ENCODE results near the gene MPHOSPH8. TPM values are rescaled to one million over a fixed set of nuclear protein-coding genes. Genes with fewer than 3 reads are reported as not detected.

MPHOSPH8 gene
- total RNA-seq, 1 experiment from 2014 or later = 20.6 TPM

DNA sequence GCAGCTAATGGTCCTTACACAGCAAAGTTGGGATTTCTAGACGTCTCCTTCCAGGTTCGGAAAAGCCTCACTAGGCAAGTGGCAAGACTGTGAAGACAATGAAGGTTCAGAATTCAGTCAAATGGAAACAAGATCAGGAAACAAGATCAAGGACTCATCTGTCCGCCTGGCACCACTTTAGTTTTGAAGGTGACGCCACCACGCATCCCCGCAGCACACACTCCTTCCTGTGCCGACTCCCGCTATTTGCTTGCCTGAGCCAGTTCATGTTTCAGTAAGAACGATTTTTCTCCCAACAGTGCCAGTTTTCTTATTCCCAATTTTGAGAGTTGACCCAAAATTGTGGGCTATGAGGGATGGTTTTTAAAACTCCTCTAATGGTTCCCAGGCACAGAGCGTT is 41.4 kb downstream of the MPHOSPH8 start:
- no peak for ATAC-seq
- in situ Hi-C loops (cut with HindIII; ENCODE audit: low pct_unique_long_range_greater_than_20kb, low sequenced_read_pairs) = no loop called here
- H3K4me1 ChIP-seq (ENCODE audit: control insufficient read depth, insufficient read depth, low read length) = no peaks in the 10 kb centered on the region

GRCh38 chr13:19676168-19676567 is 42.7 kb downstream of the MPHOSPH8 start:
- no peaks in the 10 kb centered on the region for H3K9me3 ChIP-seq (ENCODE audit: control insufficient read depth, insufficient read depth, low read depth, low read length)
- TF ChIP-seq TCF7L2 (IDR thresholded peaks at IDR 0.05; ENCODE audit: low read depth, low read length) (no peak), POLR2AphosphoS5 (IDR thresholded peaks at IDR 0.05; ENCODE audit: low read depth, low read length) (no peak), SIN3A (IDR thresholded peaks at IDR 0.05; ENCODE audit: borderline replicate concordance, insufficient read depth, low read depth, low read length) (no peak), CTCF (IDR thresholded peaks at IDR 0.05) (no peak)
- TF ChIP-seq, protein P1, sequence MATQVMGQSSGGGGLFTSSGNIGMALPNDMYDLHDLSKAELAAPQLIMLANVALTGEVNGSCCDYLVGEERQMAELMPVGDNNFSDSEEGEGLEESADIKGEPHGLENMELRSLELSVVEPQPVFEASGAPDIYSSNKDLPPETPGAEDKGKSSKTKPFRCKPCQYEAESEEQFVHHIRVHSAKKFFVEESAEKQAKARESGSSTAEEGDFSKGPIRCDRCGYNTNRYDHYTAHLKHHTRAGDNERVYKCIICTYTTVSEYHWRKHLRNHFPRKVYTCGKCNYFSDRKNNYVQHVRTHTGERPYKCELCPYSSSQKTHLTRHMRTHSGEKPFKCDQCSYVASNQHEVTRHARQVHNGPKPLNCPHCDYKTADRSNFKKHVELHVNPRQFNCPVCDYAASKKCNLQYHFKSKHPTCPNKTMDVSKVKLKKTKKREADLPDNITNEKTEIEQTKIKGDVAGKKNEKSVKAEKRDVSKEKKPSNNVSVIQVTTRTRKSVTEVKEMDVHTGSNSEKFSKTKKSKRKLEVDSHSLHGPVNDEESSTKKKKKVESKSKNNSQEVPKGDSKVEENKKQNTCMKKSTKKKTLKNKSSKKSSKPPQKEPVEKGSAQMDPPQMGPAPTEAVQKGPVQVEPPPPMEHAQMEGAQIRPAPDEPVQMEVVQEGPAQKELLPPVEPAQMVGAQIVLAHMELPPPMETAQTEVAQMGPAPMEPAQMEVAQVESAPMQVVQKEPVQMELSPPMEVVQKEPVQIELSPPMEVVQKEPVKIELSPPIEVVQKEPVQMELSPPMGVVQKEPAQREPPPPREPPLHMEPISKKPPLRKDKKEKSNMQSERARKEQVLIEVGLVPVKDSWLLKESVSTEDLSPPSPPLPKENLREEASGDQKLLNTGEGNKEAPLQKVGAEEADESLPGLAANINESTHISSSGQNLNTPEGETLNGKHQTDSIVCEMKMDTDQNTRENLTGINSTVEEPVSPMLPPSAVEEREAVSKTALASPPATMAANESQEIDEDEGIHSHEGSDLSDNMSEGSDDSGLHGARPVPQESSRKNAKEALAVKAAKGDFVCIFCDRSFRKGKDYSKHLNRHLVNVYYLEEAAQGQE (IDR thresholded peaks at IDR 0.05; ENCODE audit: insufficient read depth in 1 of 2, low read depth in 2 of 2, low read length in 1 of 2) = no peak
- no peak for DNase-seq (ENCODE audit: low read depth, low spot score)
- peaks cover 19% of the 10 kb centered on the region for H3K36me3 ChIP-seq (ENCODE audit: control insufficient read depth, insufficient read depth, low read length)
- ChIA-PET POLR2A (no interaction called here), CTCF (no interaction called here)
- H3K4me1 ChIP-seq (ENCODE audit: control insufficient read depth, insufficient read depth, low read length) = no peaks in the 10 kb centered on the region
- in situ Hi-C loops (cut with HindIII; ENCODE audit: low pct_unique_long_range_greater_than_20kb, low sequenced_read_pairs) (no loop called here), intact Hi-C loops (cut with micrococcal nuclease; ENCODE audit: unreplicated experiment) (no loop called here)
- no peak overlapping the region for H3K4me3 ChIP-seq (ENCODE audit: low read depth in 2 of 2, low read length in 2 of 2)
- no peak overlapping the region for H3K27ac ChIP-seq (ENCODE audit: low read length)
- H3K27me3 ChIP-seq (ENCODE audit: control insufficient read depth, insufficient read depth, low read length) = no peaks in the 10 kb centered on the region
- no TSS peak for BruUV-seq (replicated peaks)
- no peak for ATAC-seq

More for the DNA sequence above, 41.4 kb downstream of the MPHOSPH8 start:
- ChIA-PET CTCF (no interaction called here), POLR2A (no interaction called here)
- H3K27me3 ChIP-seq (ENCODE audit: control insufficient read depth, insufficient read depth, low read length) = no peaks in the 10 kb centered on the region
- TF ChIP-seq CTCF (IDR thresholded peaks at IDR 0.05) = no peak
- TF ChIP-seq TCF7L2 (IDR thresholded peaks at IDR 0.05; ENCODE audit: low read depth, low read length) = no peak
- TF ChIP-seq SIN3A (IDR thresholded peaks at IDR 0.05; ENCODE audit: borderline replicate concordance, insufficient read depth, low read depth, low read length) = no peak
- no peak for TF ChIP-seq POLR2AphosphoS5 (IDR thresholded peaks at IDR 0.05; ENCODE audit: low read depth, low read length)
- TF ChIP-seq, protein P1 (IDR thresholded peaks at IDR 0.05; ENCODE audit: insufficient read depth in 1 of 2, low read depth in 2 of 2, low read length in 1 of 2) = no peak
- no peak overlapping the region for H3K27ac ChIP-seq (ENCODE audit: low read length)
- intact Hi-C loops (cut with micrococcal nuclease; ENCODE audit: unreplicated experiment) = no loop called here
- peaks cover 26% of the 10 kb centered on the region for H3K36me3 ChIP-seq (ENCODE audit: control insufficient read depth, insufficient read depth, low read length)
- no TSS peak for BruUV-seq (replicated peaks)
- no peaks in the 10 kb centered on the region for H3K9me3 ChIP-seq (ENCODE audit: control insufficient read depth, insufficient read depth, low read depth, low read length)
- no peak for DNase-seq (ENCODE audit: low read depth, low spot score)
- H3K4me3 ChIP-seq (ENCODE audit: low read depth in 2 of 2, low read length in 2 of 2) = no peak overlapping the region

All from Panc1 (cell line).